ENCODE results near the gene LEMD3. TPM values are rescaled to one million over a fixed set of nuclear protein-coding genes. Genes with fewer than 3 reads are reported as not detected.

LEMD3 gene
- total and polyA plus RNA-seq, 2 donors, result 21.4 to 25.7 TPM

DNA sequence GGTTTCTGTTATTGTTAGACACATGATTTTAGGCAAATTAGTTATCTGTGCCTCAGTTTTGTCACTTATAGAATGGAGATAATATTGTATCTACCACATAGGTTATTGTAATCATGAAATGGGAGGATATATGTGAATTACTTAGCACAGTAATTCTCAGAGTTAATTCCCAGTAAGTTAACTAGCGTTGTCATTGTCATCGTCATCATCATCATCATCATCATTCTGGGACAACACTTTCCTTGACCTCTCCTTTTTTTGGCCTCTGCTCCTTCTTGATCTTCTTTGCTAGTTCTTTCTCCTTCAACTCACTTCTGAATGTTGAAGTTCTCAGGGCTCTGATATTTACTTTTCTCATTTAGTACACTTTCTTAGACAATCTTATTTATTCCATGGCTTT is 122.9 kb downstream of the LEMD3 start:
- no peak for DNase-seq (ENCODE audit: low read depth in 6 of 9, low spot score in 9 of 9)
- Histone ChIP-seq H3K4me1 (ENCODE audit: control insufficient read depth in 2 of 2, insufficient read depth in 2 of 2, low read length in 2 of 2) (no peaks in the 10 kb centered on the region), H3K27ac (ENCODE audit: low read depth in 1 of 2, low read length in 1 of 2) (no peak overlapping the region), H3K4me3 (ENCODE audit: low read length in 2 of 2) (no peak overlapping the region), H3K9me3 (ENCODE audit: control insufficient read depth in 2 of 2, insufficient read depth in 1 of 2, low read length in 1 of 2) (no peaks in the 10 kb centered on the region), H3K27me3 (ENCODE audit: control insufficient read depth in 2 of 2, insufficient read depth in 1 of 2, low read length in 1 of 2) (no peaks in the 10 kb centered on the region), H3K36me3 (ENCODE audit: control insufficient read depth in 2 of 2, insufficient read depth in 2 of 2, low read length in 1 of 2) (no peaks in the 10 kb centered on the region)
- 97% methylated on average over 2 of the region's 2 CpGs for WGBS

DNA sequence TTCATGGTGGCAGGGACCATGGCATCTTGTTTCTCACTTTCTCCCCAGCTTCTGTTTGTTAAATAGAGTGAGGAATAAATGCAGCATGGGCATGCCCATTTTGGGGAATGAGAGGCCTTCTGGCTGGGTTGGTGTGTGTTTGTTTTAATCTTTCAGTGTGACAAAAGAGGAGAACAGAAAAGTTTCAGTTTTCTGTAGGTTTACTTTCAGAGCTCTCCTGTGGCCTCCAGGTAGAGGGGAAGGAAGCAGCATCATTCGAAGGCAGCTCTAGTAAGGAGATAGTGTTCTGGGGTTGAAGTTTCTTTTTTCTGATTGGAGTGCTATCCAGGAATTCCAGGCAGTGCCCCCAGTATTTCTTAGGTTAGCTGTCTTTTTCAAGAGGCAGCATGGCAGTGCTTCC is 124.4 kb downstream of the LEMD3 start:
- no peaks in the 10 kb centered on the region for H3K4me1 ChIP-seq (ENCODE audit: control insufficient read depth in 2 of 2, insufficient read depth in 2 of 2, low read length in 2 of 2)
- H3K9me3 ChIP-seq (ENCODE audit: control insufficient read depth in 2 of 2, insufficient read depth in 1 of 2, low read length in 1 of 2), result no peaks in the 10 kb centered on the region
- no peak for DNase-seq (ENCODE audit: low read depth in 6 of 9, low spot score in 9 of 9)
- no peak overlapping the region for H3K27ac ChIP-seq (ENCODE audit: low read depth in 1 of 2, low read length in 1 of 2)
- 47% methylated on average over 1 of the region's 1 CpG for WGBS
- no peaks in the 10 kb centered on the region for H3K36me3 ChIP-seq (ENCODE audit: control insufficient read depth in 2 of 2, insufficient read depth in 2 of 2, low read length in 1 of 2)
- H3K4me3 ChIP-seq (ENCODE audit: low read length in 2 of 2), result no peak overlapping the region
- no peaks in the 10 kb centered on the region for H3K27me3 ChIP-seq (ENCODE audit: control insufficient read depth in 2 of 2, insufficient read depth in 1 of 2, low read length in 1 of 2)

DNA sequence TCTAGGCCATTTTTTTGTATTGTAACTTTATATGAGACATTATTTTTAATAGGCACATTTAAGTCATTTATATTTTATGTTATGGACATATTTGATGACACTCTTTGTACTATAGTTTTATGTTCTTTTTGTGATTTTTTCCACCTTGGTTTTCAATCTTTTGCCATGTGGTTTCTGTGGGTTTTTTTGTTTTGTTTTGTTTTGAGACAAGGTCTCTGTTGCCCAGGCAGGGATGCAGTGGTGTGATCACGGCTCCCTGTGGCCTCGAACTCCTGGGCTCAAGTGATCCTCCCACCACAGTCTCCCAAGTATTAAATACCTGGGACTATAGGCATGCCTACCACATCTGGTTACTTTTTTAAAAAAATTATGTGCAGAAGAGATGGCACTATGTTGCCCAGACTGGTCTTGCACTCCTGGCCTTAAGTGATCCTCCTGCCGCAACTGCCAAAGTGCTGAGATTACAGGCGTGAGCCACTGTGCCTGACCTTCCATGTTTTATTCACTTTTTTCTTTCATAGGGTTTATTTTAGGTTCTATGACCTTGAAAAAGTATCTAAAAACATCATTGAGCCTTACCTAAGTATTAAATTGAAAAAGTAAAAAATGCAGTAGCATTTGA is 125.4 kb downstream of the LEMD3 start:
- Histone ChIP-seq H3K36me3 (ENCODE audit: control insufficient read depth in 2 of 2, insufficient read depth in 2 of 2, low read length in 1 of 2) (no peaks in the 10 kb centered on the region), H3K9me3 (ENCODE audit: control insufficient read depth in 2 of 2, insufficient read depth in 1 of 2, low read length in 1 of 2) (no peaks in the 10 kb centered on the region), H3K4me1 (ENCODE audit: control insufficient read depth in 2 of 2, insufficient read depth in 2 of 2, low read length in 2 of 2) (no peaks in the 10 kb centered on the region), H3K4me3 (ENCODE audit: low read length in 2 of 2) (no peak overlapping the region), H3K27ac (ENCODE audit: low read depth in 1 of 2, low read length in 1 of 2) (no peak overlapping the region), H3K27me3 (ENCODE audit: control insufficient read depth in 2 of 2, insufficient read depth in 1 of 2, low read length in 1 of 2) (no peaks in the 10 kb centered on the region)
- WGBS, result 76% methylated on average over 4 of the region's 4 CpGs
- DNase-seq (ENCODE audit: low read depth in 6 of 9, low spot score in 9 of 9), result no peak

DNA sequence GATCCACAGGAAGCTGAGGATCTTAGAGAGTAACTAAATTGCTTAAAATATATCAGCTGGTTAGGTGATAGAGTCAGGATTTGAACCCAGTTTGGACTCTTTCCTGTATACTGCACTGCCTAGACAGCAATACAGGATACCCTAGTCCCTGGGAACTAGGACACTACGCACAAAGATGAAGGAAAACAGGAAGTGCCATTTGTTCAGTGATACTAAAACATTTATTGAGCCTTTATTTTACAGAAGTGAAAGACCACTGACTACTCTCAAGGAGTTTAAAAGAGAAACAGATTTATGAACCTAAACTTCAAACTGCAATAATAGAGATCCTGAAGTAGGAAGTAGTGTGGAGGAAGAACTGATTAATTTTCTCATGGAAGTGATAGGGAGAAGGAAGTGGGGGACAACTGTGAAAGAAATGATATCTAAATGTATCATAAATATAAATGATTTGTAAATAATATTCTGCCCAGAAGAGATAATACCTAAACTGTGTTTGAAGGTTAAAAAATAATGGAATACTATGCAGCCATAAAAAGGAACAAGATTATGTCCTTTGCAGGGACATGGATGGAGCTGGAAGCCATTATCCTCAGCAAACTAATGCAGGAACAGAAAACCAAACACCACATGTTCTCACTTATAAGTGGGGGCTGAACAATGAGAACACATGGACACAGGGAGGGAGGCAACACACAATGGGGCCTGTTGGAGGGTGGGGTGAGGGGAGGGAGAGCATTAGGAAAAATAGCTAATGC is 127.3 kb downstream of the LEMD3 start:
- H3K36me3 ChIP-seq (ENCODE audit: control insufficient read depth in 2 of 2, insufficient read depth in 2 of 2, low read length in 1 of 2), result no peaks in the 10 kb centered on the region
- no peaks in the 10 kb centered on the region for H3K4me1 ChIP-seq (ENCODE audit: control insufficient read depth in 2 of 2, insufficient read depth in 2 of 2, low read length in 2 of 2)
- no peaks in the 10 kb centered on the region for H3K27me3 ChIP-seq (ENCODE audit: control insufficient read depth in 2 of 2, insufficient read depth in 1 of 2, low read length in 1 of 2)
- H3K4me3 ChIP-seq (ENCODE audit: low read length in 2 of 2), result no peak overlapping the region
- no peak for DNase-seq (ENCODE audit: low read depth in 6 of 9, low spot score in 9 of 9)
- 67% methylated on average over 1 of the region's 1 CpG for WGBS
- H3K9me3 ChIP-seq (ENCODE audit: control insufficient read depth in 2 of 2, insufficient read depth in 1 of 2, low read length in 1 of 2), result no peaks in the 10 kb centered on the region
- no peak overlapping the region for H3K27ac ChIP-seq (ENCODE audit: low read depth in 1 of 2, low read length in 1 of 2)

Other genes with a start within 250 kb of the LEMD3 start
- 0.38 TPM for gene WIF1, start 48.3 kb upstream of the LEMD3 start, total RNA-seq
- gene WIF1, start 48.3 kb upstream of the LEMD3 start, polyA plus RNA-seq, result 0.23 TPM
- 1.1 TPM for gene MSRB3, start 109.1 kb downstream of the LEMD3 start, total RNA-seq
- gene MSRB3, start 109.1 kb downstream of the LEMD3 start, polyA plus RNA-seq, result 9.7 TPM

Data from thymus (tissue), 11 donors.